ENCODE data around the gene EIF2B2.

EIF2B2 gene

GRCh38 chr14:74983343-74983742 lies 19.4 kb upstream of the EIF2B2 start:
- no CpG with 5 or more reads among the region's 1 CpG for WGBS (ENCODE audit: extremely low coverage, insufficient coverage, insufficient read length)
- H4K8ac ChIP-seq (ENCODE audit: low read depth, low read length): no peak overlapping the region
- H2AK5ac ChIP-seq (ENCODE audit: low read length): no peak overlapping the region
- H2BK5ac ChIP-seq (ENCODE audit: low read depth, low read length, poor library complexity): no peak overlapping the region
- no peak overlapping the region for H3K4me3 ChIP-seq (ENCODE audit: low read depth, low read length)
- no peaks in the 10 kb centered on the region for H3K36me3 ChIP-seq (ENCODE audit: control insufficient read depth in 1 of 2, insufficient read depth in 2 of 2, low read length in 2 of 2)
- no peak overlapping the region for H2AFZ ChIP-seq (ENCODE audit: insufficient read depth, low read length, poor library complexity)
- no peak overlapping the region for H3K9ac ChIP-seq (ENCODE audit: low read length)
- H3K23ac ChIP-seq (ENCODE audit: low read length): no peak overlapping the region
- peaks cover 25 to 37% of the 10 kb centered on the region in 2 experiments for H3K4me1 ChIP-seq (ENCODE audit: control insufficient read depth in 1 of 2, insufficient read depth in 2 of 2, low read length in 2 of 2)
- no peaks in the 10 kb centered on the region for H3K27me3 ChIP-seq (ENCODE audit: insufficient read depth, low read length)
- no peak overlapping the region for H3K14ac ChIP-seq (ENCODE audit: low read length)
- DNase-seq: peak in 1 of 2 donors; percentile 58
- peaks cover 26% of the 10 kb centered on the region for H3K79me1 ChIP-seq (ENCODE audit: low read length)
- no peaks in the 10 kb centered on the region for H3K9me3 ChIP-seq (ENCODE audit: insufficient read depth, low read depth, low read length)
- H3K4ac ChIP-seq (ENCODE audit: low read depth, low read length): no peak overlapping the region
- H4K12ac ChIP-seq (ENCODE audit: low read depth, low read length): no peak overlapping the region
- no peak overlapping the region for H3K27ac ChIP-seq (ENCODE audit: low read depth, low read length)
- H4K91ac ChIP-seq (ENCODE audit: low read depth, low read length): no peak overlapping the region
- no peak overlapping the region for H2BK12ac ChIP-seq (ENCODE audit: low read length)
- H3K79me2 ChIP-seq (ENCODE audit: control insufficient read depth, insufficient read depth, low read length, poor library complexity): no peaks in the 10 kb centered on the region
- H2BK120ac ChIP-seq (ENCODE audit: insufficient read depth, low read length, poor library complexity): no peak overlapping the region
- H3K18ac ChIP-seq (ENCODE audit: low read length): no peak overlapping the region
- H3K4me2 ChIP-seq (ENCODE audit: low read length): no peak overlapping the region

- Histone ChIP-seq H2BK5ac (ENCODE audit: low read depth, low read length, poor library complexity) (no peak overlapping the region), H3K9me3 (ENCODE audit: insufficient read depth, low read depth, low read length) (no peaks in the 10 kb centered on the region)
- DNase-seq: no peak
Measured at GRCh38 chr14:74984236-74985027, 18.3 kb upstream of the EIF2B2 start.

DNA sequence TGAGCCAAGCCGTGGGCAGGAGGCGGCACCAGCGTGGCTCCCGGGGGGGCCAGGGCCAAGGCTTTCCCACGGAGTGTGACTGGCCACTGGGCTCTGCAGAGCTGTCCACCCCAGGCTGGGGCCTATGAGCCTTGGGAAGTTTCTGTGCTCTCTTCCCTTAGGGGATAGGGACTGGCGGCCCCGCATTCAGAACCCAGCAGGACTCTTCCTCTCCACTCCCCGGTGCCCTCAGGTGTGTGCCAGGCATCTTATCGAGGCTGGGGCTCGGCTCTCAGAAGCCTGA lies 17.8 kb upstream of the EIF2B2 start:
- H4K12ac ChIP-seq (ENCODE audit: low read depth, low read length): no peak overlapping the region
- no peak overlapping the region for H3K23ac ChIP-seq (ENCODE audit: low read length)
- H3K4me1 ChIP-seq (ENCODE audit: control insufficient read depth in 1 of 2, insufficient read depth in 2 of 2, low read length in 2 of 2): peaks cover 13 to 22% of the 10 kb centered on the region in 2 experiments
- H3K14ac ChIP-seq (ENCODE audit: low read length): no peak overlapping the region
- no peak overlapping the region for H4K91ac ChIP-seq (ENCODE audit: low read depth, low read length)
- no peak overlapping the region for H4K8ac ChIP-seq (ENCODE audit: low read depth, low read length)
- no peaks in the 10 kb centered on the region for H3K9me3 ChIP-seq (ENCODE audit: insufficient read depth, low read depth, low read length)
- no CpG with 5 or more reads among the region's 10 CpGs for WGBS (ENCODE audit: extremely low coverage, insufficient coverage, insufficient read length)
- H3K18ac ChIP-seq (ENCODE audit: low read length): no peak overlapping the region
- H3K27me3 ChIP-seq (ENCODE audit: insufficient read depth, low read length): no peaks in the 10 kb centered on the region
- no peak overlapping the region for H3K4ac ChIP-seq (ENCODE audit: low read depth, low read length)
- no peak for DNase-seq
- H3K4me2 ChIP-seq (ENCODE audit: low read length): no peak overlapping the region
- H3K79me1 ChIP-seq (ENCODE audit: low read length): peaks cover 19% of the 10 kb centered on the region
- H3K79me2 ChIP-seq (ENCODE audit: control insufficient read depth, insufficient read depth, low read length, poor library complexity): no peaks in the 10 kb centered on the region
- H3K36me3 ChIP-seq (ENCODE audit: control insufficient read depth in 1 of 2, insufficient read depth in 2 of 2, low read length in 2 of 2): no peaks in the 10 kb centered on the region
- H3K9ac ChIP-seq (ENCODE audit: low read length): no peak overlapping the region
- no peak overlapping the region for H2AK5ac ChIP-seq (ENCODE audit: low read length)
- H2AFZ ChIP-seq (ENCODE audit: insufficient read depth, low read length, poor library complexity): no peak overlapping the region
- no peak overlapping the region for H2BK5ac ChIP-seq (ENCODE audit: low read depth, low read length, poor library complexity)
- no peak overlapping the region for H2BK120ac ChIP-seq (ENCODE audit: insufficient read depth, low read length, poor library complexity)
- no peak overlapping the region for H3K27ac ChIP-seq (ENCODE audit: low read depth, low read length)
- no peak overlapping the region for H2BK12ac ChIP-seq (ENCODE audit: low read length)
- no peak overlapping the region for H3K4me3 ChIP-seq (ENCODE audit: low read depth, low read length)

More at GRCh38 chr14:74984236-74985027, 18.3 kb upstream of the EIF2B2 start:
- no peaks in the 10 kb centered on the region for H3K79me2 ChIP-seq (ENCODE audit: control insufficient read depth, insufficient read depth, low read length, poor library complexity)
- no peak overlapping the region for H4K8ac ChIP-seq (ENCODE audit: low read depth, low read length)
- H4K91ac ChIP-seq (ENCODE audit: low read depth, low read length): no peak overlapping the region
- no peak overlapping the region for H2AFZ ChIP-seq (ENCODE audit: insufficient read depth, low read length, poor library complexity)
- no peak overlapping the region for H3K18ac ChIP-seq (ENCODE audit: low read length)
- peaks cover 18 to 27% of the 10 kb centered on the region in 2 experiments for H3K4me1 ChIP-seq (ENCODE audit: control insufficient read depth in 1 of 2, insufficient read depth in 2 of 2, low read length in 2 of 2)
- H2BK120ac ChIP-seq (ENCODE audit: insufficient read depth, low read length, poor library complexity): no peak overlapping the region
- H3K79me1 ChIP-seq (ENCODE audit: low read length): peaks cover 21% of the 10 kb centered on the region
- no peak overlapping the region for H3K14ac ChIP-seq (ENCODE audit: low read length)
- no peak overlapping the region for H3K4me2 ChIP-seq (ENCODE audit: low read length)
- no peak overlapping the region for H4K12ac ChIP-seq (ENCODE audit: low read depth, low read length)
- H3K27ac ChIP-seq (ENCODE audit: low read depth, low read length): no peak overlapping the region
- no peaks in the 10 kb centered on the region for H3K36me3 ChIP-seq (ENCODE audit: control insufficient read depth in 1 of 2, insufficient read depth in 2 of 2, low read length in 2 of 2)
- H3K27me3 ChIP-seq (ENCODE audit: insufficient read depth, low read length): no peaks in the 10 kb centered on the region
- H3K23ac ChIP-seq (ENCODE audit: low read length): no peak overlapping the region
- H2AK5ac ChIP-seq (ENCODE audit: low read length): peak overlapping the region; percentile 18
- H3K4ac ChIP-seq (ENCODE audit: low read depth, low read length): no peak overlapping the region
- H3K9ac ChIP-seq (ENCODE audit: low read length): no peak overlapping the region
- no CpG with 5 or more reads among the region's 16 CpGs for WGBS (ENCODE audit: extremely low coverage, insufficient coverage, insufficient read length)
- H2BK12ac ChIP-seq (ENCODE audit: low read length): peak overlapping the region; percentile 38
- H3K4me3 ChIP-seq (ENCODE audit: low read depth, low read length): no peak overlapping the region

DNA sequence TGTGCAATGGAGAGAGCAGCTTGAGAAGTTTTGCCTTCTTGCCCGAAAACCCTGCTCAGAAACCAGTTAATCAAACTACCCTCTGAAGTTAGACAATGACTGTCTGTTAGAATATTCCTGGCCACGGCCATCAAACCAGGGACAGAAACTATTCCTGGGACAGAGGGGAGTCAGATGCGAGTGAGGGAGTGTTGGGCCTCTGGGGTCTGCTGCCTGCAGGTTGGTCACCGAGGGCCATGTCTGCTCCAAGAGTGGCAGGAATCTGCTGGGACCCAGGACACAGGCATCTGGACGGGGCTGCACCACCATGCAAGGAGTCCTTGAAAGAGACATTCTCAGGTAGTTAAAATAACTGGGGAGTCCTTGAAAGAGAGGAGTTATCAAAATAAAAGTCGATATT lies 16.9 kb upstream of the EIF2B2 start:
- Histone ChIP-seq H3K79me2 (ENCODE audit: control insufficient read depth, insufficient read depth, low read length, poor library complexity) (no peaks in the 10 kb centered on the region), H3K36me3 (ENCODE audit: control insufficient read depth in 1 of 2, insufficient read depth in 2 of 2, low read length in 2 of 2) (no peaks in the 10 kb centered on the region), H3K4me3 (ENCODE audit: low read depth, low read length) (no peak overlapping the region), H3K27ac (ENCODE audit: low read depth, low read length) (no peak overlapping the region), H2BK5ac (ENCODE audit: low read depth, low read length, poor library complexity) (no peak overlapping the region), H4K91ac (ENCODE audit: low read depth, low read length) (peak overlapping the region; percentile 69), H3K14ac (ENCODE audit: low read length) (no peak overlapping the region), H4K8ac (ENCODE audit: low read depth, low read length) (no peak overlapping the region), H2BK12ac (ENCODE audit: low read length) (no peak overlapping the region), H2AFZ (ENCODE audit: insufficient read depth, low read length, poor library complexity) (no peak overlapping the region), H3K27me3 (ENCODE audit: insufficient read depth, low read length) (no peaks in the 10 kb centered on the region), H3K9ac (ENCODE audit: low read length) (no peak overlapping the region), H4K12ac (ENCODE audit: low read depth, low read length) (no peak overlapping the region), H3K79me1 (ENCODE audit: low read length) (peaks cover 13% of the 10 kb centered on the region), H2BK120ac (ENCODE audit: insufficient read depth, low read length, poor library complexity) (no peak overlapping the region), H2AK5ac (ENCODE audit: low read length) (peak overlapping the region; percentile 41), H3K4me2 (ENCODE audit: low read length) (no peak overlapping the region), H3K18ac (ENCODE audit: low read length) (no peak overlapping the region), H3K23ac (ENCODE audit: low read length) (no peak overlapping the region), H3K9me3 (ENCODE audit: insufficient read depth, low read depth, low read length) (no peaks in the 10 kb centered on the region), H3K4ac (ENCODE audit: low read depth, low read length) (no peak overlapping the region), H3K4me1 (ENCODE audit: control insufficient read depth in 1 of 2, insufficient read depth in 2 of 2, low read length in 2 of 2) (peaks cover 9 to 16% of the 10 kb centered on the region in 2 experiments)
- WGBS (ENCODE audit: extremely low coverage, insufficient coverage, insufficient read length): no CpG with 5 or more reads among the region's 6 CpGs
- no peak for DNase-seq

Data from trophoblast cell (in vitro differentiated cells and primary cell).